Cardiac fibroblast (primary cell): Measurements from ENCODE around the gene HHATL.

ENCODE experiments used
- DNase-seq, 2 donors: peaks; one replicate each; pipeline versions ENCODE4 v3.0.0 to v3.0.0-alpha.2; 2010; ENCODE audit warnings: low read depth in 2 of 2
- H3K4me3 ChIP-seq, 2 donors: replicated peaks in 1 of 2; 1 replicate in 1 of 2; 2 replicates in 1 of 2; pipeline ENCODE4 v1.5.1; 2011; ENCODE audit warnings: low read depth in 2 of 2, low read length in 2 of 2, mild to moderate bottlenecking in 2 of 2, moderate library complexity in 1 of 2
- TF ChIP-seq, protein P1 (sequence below): IDR thresholded peaks from one replicate; pipeline ENCODE4 v1.5.1; 2011; ENCODE audit warnings: low read depth, mild to moderate bottlenecking, low read length, inconsistent platforms

Gene HHATL

DNA sequence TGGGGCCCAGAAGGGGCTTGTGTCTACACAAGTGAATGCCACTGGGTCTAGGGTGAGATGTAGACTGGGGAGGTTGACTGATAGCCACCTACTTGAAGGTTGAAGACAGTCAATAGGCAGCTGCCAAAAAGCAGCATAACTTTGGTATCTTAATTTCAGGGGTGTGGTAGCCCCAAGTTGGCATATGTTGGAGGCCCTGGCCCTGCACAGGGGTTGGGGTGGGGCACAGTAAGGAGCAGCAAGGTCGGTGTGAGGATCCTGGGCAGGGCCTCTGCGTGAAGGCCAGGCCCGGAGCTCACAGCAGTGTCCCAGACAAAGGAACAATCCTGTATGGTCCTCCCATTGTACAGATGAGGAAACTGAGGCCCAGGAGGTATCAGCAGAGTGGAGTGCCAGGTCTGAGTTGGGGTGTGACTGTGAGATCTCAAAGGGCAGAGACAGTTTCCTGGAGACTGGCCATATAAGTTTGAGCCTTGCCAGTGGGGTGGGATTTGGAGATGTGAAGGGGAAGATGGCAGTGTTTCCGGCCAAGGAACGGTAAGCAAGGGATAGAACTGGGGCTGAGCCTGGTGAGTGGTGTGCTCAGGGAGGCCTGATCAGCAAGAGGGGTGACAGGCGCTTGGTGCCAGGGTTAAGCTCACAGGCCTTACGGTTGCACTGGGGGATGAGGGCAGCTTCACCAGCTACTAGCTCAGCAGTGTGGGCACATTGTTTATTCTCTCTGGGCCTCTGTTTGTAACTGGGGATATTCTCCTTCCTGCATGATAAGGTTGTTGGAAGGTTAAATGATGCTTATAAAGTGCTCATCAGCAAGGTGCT is 15.6 kb downstream of the HHATL start:
- no peak overlapping the region for H3K4me3 ChIP-seq
- TF ChIP-seq, protein P1, sequence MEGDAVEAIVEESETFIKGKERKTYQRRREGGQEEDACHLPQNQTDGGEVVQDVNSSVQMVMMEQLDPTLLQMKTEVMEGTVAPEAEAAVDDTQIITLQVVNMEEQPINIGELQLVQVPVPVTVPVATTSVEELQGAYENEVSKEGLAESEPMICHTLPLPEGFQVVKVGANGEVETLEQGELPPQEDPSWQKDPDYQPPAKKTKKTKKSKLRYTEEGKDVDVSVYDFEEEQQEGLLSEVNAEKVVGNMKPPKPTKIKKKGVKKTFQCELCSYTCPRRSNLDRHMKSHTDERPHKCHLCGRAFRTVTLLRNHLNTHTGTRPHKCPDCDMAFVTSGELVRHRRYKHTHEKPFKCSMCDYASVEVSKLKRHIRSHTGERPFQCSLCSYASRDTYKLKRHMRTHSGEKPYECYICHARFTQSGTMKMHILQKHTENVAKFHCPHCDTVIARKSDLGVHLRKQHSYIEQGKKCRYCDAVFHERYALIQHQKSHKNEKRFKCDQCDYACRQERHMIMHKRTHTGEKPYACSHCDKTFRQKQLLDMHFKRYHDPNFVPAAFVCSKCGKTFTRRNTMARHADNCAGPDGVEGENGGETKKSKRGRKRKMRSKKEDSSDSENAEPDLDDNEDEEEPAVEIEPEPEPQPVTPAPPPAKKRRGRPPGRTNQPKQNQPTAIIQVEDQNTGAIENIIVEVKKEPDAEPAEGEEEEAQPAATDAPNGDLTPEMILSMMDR, result no peak
- no peak for DNase-seq

GRCh38 chr3:42685891-42686820 is 16.4 kb downstream of the HHATL start:
- H3K4me3 ChIP-seq, result peak overlapping the region in 1 of 2 donors; percentile 3
- TF ChIP-seq, protein P1, result no peak
- DNase-seq, result no peak

- no peak for DNase-seq
- peak within 1 kb of the TSS in 1 of 2 donors; percentile 3 for H3K4me3 ChIP-seq
- TF ChIP-seq, protein P1, result no peak
These were observed 17.2 kb downstream of the HHATL start, which contains the start of gene KLHL40 for GRCh38 chr3:42685363-42685881. Gene KLHL40 (plus strand): TSS chr3:42685537. CDS start chr3:42685619, 82 bp downstream.

DNA sequence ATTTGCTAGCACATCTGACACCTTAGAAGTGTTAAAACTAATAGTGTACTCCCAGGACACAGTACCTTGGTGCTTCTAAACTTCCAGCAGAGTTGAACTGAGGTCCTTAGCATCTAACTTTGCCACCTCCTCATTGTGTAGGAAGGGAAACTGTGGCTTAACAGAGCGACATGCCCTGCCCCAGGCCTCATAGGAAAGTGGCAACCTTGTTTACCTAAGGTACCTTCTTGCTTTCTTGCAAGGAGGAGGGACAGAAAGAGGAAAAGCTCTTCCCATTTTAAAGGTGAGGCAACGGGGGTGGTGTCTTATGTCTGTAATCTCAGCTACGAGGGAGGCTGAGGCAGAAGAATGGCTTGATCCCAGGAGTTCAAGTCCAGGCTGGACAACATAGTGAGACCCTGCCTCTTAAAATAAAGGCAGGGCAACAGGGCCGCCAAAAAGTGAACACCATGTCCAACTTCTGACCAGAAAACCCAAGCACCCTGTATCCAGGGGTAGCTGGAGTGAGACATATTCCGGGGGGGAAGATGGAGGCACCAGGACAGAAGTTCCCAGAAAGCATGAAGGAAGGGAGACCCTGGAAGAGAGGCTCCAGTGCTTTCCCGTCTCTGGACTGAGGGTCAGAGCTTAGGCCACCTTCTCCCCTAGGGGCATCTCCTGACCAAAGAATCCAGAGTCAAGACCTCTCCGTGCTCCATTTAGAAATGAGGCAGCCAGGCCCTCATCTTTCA is 17.8 kb downstream of the HHATL start:
- TF ChIP-seq, protein P1, result no peak
- H3K4me3 ChIP-seq, result no peak overlapping the region
- no peak for DNase-seq

- peak; percentile 91 to 97 for DNase-seq
- TF ChIP-seq, protein P1, result no peak
- no peak overlapping the region for H3K4me3 ChIP-seq
These were observed 18.6 kb downstream of the HHATL start for GRCh38 chr3:42683875-42684598.
